HPDE6-E6E7 (cell line): Measurements from ENCODE around the gene METTL1.

Experiments used
- DNase-seq: peaks from one replicate; pipeline ENCODE4 v3.0.0; 2011; ENCODE audit warnings: missing footprints; ENCODE audit errors: extremely low spot score

METTL1 gene

GRCh38 chr12:57754411-57755193 is 17.3 kb downstream of the METTL1 start, which contains the start of gene MARCHF9:
Gene MARCHF9 (plus strand): TSS chr12:57755103. CDS start chr12:57755529, 426 bp downstream.
- DNase-seq: peak; percentile 74

- DNase-seq: no peak
Measured at GRCh38 chr12:57753756-57754337, 18.1 kb downstream of the METTL1 start.

GRCh38 chr12:57752668-57753000 is 19.3 kb downstream of the METTL1 start:
- DNase-seq: no peak

GRCh38 chr12:57751788-57752667 is 19.9 kb downstream of the METTL1 start, which contains the start of gene CDK4:
Gene CDK4 (minus strand): TSS chr12:57752310. CDS start chr12:57751717, 593 bp downstream.
- peak; percentile 91 for DNase-seq

- DNase-seq: no peak
Measured at GRCh38 chr12:57751432-57751787, 20.5 kb downstream of the METTL1 start.

GRCh38 chr12:57750561-57751431 is 21.1 kb downstream of the METTL1 start:
- DNase-seq: no peak

GRCh38 chr12:57749061-57749460 is 22.8 kb downstream of the METTL1 start:
- no peak for DNase-seq

GRCh38 chr12:57746025-57746424 is 25.9 kb downstream of the METTL1 start:
- no peak for DNase-seq

- DNase-seq: no peak
Measured at GRCh38 chr12:57745485-57745881, 26.4 kb downstream of the METTL1 start.

- peak; percentile 97 for DNase-seq
Measured at GRCh38 chr12:57744777-57745484, 27.0 kb downstream of the METTL1 start, which contains the start of gene TSPAN31. Gene TSPAN31 (plus strand): TSS chr12:57745039. CDS start chr12:57745155, 116 bp downstream.

GRCh38 chr12:57744194-57744776 is 27.6 kb downstream of the METTL1 start:
- DNase-seq: no peak

- no peak for DNase-seq
Measured at GRCh38 chr12:57743769-57744168, 28.1 kb downstream of the METTL1 start.

- no peak for DNase-seq
Measured at GRCh38 chr12:57741844-57742738, 29.8 kb downstream of the METTL1 start.

- DNase-seq: no peak
Measured at GRCh38 chr12:57741413-57741789, 30.5 kb downstream of the METTL1 start.

- DNase-seq: no peak
Measured at GRCh38 chr12:57740656-57741412, 31.1 kb downstream of the METTL1 start.

- no peak for DNase-seq
Measured at GRCh38 chr12:57739914-57740538, 31.9 kb downstream of the METTL1 start.

GRCh38 chr12:57739387-57739786 is 32.5 kb downstream of the METTL1 start:
- DNase-seq: no peak

- DNase-seq: no peak
Measured at GRCh38 chr12:57738661-57739237, 33.2 kb downstream of the METTL1 start, which contains the start of gene AGAP2. Gene AGAP2 (minus strand): TSS chr12:57738742. CDS start chr12:57738246, 496 bp downstream.
